ENCODE measurements around the gene C1RL. TPM values are rescaled to one million over a fixed set of nuclear protein-coding genes. Genes with fewer than 3 reads are reported as not detected.
A peak's percentile ranks its signal among the peaks of the same experiment; 100 is the strongest.

Gene C1RL
- polyA plus RNA-seq, 1 experiment, result 45.3 TPM

GRCh38 chr12:7137908-7138307, 28.9 kb upstream of the C1RL start:
- CTCF ChIA-PET, result no interaction called here
- H3K4me3 ChIP-seq (ENCODE audit: low read depth, low read length), result no peak overlapping the region
- TF ChIP-seq CTCF (IDR thresholded peaks at IDR 0.05; ENCODE audit: low read depth, low read length), result no peak
- H3K27me3 ChIP-seq (ENCODE audit: control insufficient read depth, insufficient read depth, low read length), result no peaks in the 10 kb centered on the region
- no peaks in the 10 kb centered on the region for H3K9me3 ChIP-seq (ENCODE audit: control insufficient read depth, insufficient read depth, low read length)
- no peak for DNase-seq (ENCODE audit: low read depth, low spot score)
- H3K27ac ChIP-seq (ENCODE audit: low read depth, low read length), result no peak overlapping the region
- POLR2A ChIA-PET, result no interaction called here

GRCh38 chr12:7136676-7137075, 27.7 kb upstream of the C1RL start:
- no peak overlapping the region for H3K27ac ChIP-seq (ENCODE audit: low read depth, low read length)
- POLR2A ChIA-PET, result no interaction called here
- CTCF ChIA-PET, result interaction anchor here (1.4 kb wide), 1 partner anchor 9 kb away, joined by 5 read pairs; no protein-coding TSS in a partner anchor
- DNase-seq (ENCODE audit: low read depth, low spot score), result no peak
- H3K9me3 ChIP-seq (ENCODE audit: control insufficient read depth, insufficient read depth, low read length), result no peaks in the 10 kb centered on the region
- no peak for TF ChIP-seq CTCF (IDR thresholded peaks at IDR 0.05; ENCODE audit: low read depth, low read length)
- H3K27me3 ChIP-seq (ENCODE audit: control insufficient read depth, insufficient read depth, low read length), result no peaks in the 10 kb centered on the region
- no peak overlapping the region for H3K4me3 ChIP-seq (ENCODE audit: low read depth, low read length)

GRCh38 chr12:7136071-7136470, 27.1 kb upstream of the C1RL start:
- H3K27ac ChIP-seq (ENCODE audit: low read depth, low read length), result no peak overlapping the region
- no peaks in the 10 kb centered on the region for H3K27me3 ChIP-seq (ENCODE audit: control insufficient read depth, insufficient read depth, low read length)
- DNase-seq (ENCODE audit: low read depth, low spot score), result no peak
- POLR2A ChIA-PET, result interaction anchor here (1.0 kb wide), 1 partner anchor 27 kb away, joined by 4 read pairs; the partner anchor contains the start of gene C1RL
- no peak overlapping the region for H3K4me3 ChIP-seq (ENCODE audit: low read depth, low read length)
- CTCF ChIA-PET, result interaction anchor here (1.4 kb wide), 1 partner anchor 10 kb away, joined by 5 read pairs; no protein-coding TSS in a partner anchor
- no peaks in the 10 kb centered on the region for H3K9me3 ChIP-seq (ENCODE audit: control insufficient read depth, insufficient read depth, low read length)
- TF ChIP-seq CTCF (IDR thresholded peaks at IDR 0.05; ENCODE audit: low read depth, low read length), result no peak

GRCh38 chr12:7134396-7135166, 25.6 kb upstream of the C1RL start:
- POLR2A ChIA-PET, result no interaction called here
- no peaks in the 10 kb centered on the region; the same call in 1 of the 2 replicates for H3K9me3 ChIP-seq (ENCODE audit: control insufficient read depth, insufficient read depth, low read length)
- TF ChIP-seq CTCF (IDR thresholded peaks at IDR 0.05; ENCODE audit: low read depth, low read length), result no peak
- no peak overlapping the region for H3K27ac ChIP-seq (ENCODE audit: low read depth, low read length)
- H3K27me3 ChIP-seq (ENCODE audit: control insufficient read depth, insufficient read depth, low read length), result no peaks in the 10 kb centered on the region
- no peak overlapping the region for H3K4me3 ChIP-seq (ENCODE audit: low read depth, low read length)
- CTCF ChIA-PET, result no interaction called here
- no peak for DNase-seq (ENCODE audit: low read depth, low spot score)

- H3K27ac ChIP-seq (ENCODE audit: low read depth, low read length), result no peak overlapping the region
- no peaks in the 10 kb centered on the region; the same call in 1 of the 2 replicates for H3K9me3 ChIP-seq (ENCODE audit: control insufficient read depth, insufficient read depth, low read length)
- ChIA-PET CTCF (interaction anchor here (0.8 kb wide), 1 partner anchor 13 kb away, joined by 3 read pairs; no protein-coding TSS in a partner anchor), POLR2A (interaction anchor here (0.8 kb wide), 1 partner anchor 71 kb away, joined by 5 read pairs; no protein-coding TSS in a partner anchor)
- no peaks in the 10 kb centered on the region for H3K27me3 ChIP-seq (ENCODE audit: control insufficient read depth, insufficient read depth, low read length)
- no peak for DNase-seq (ENCODE audit: low read depth, low spot score)
- TF ChIP-seq CTCF (IDR thresholded peaks at IDR 0.05; ENCODE audit: low read depth, low read length), result no peak
- peak overlapping the region; percentile 90 for H3K4me3 ChIP-seq (ENCODE audit: low read depth, low read length)
These were observed 22.5 kb upstream of the C1RL start for GRCh38 chr12:7131502-7131866.
